Measurements from ENCODE around the gene LTC4S.
A peak's percentile ranks its signal among the peaks of the same experiment; 100 is the strongest.

LTC4S gene

GRCh38 chr5:179812135-179812825, 18.5 kb downstream of the LTC4S start:
- DNase-seq (ENCODE audit: low spot score), result no peak

DNA sequence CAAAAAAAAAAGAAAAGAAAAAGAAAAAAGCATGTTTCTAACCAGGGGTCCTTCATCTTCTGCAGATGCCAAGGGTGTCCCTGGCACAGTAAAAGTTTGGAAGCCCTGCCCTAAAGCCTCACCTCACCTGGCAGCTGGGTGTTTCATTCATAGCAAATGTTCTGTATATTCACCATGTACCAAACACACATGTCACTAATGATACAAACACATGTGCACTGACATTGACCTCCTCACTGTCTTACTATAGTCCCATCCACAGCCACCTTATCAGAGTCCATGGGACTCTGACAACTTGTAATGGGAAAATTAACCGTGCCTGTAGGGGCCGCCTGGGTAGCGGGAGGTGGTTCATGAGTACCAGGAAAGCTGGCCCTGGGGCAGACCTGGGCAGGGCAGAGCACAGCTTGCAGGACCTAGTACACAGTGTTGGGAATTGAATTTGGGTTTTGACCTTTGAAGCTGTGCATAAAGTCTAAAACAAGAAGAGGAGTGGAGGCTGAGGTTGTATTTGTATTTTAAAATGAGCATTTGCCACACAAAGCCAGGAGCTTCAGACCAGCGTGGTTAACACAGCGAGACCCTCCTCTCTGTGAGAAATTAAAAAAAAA, 19.3 kb downstream of the LTC4S start:
- DNase-seq (ENCODE audit: low spot score), result no peak

DNA sequence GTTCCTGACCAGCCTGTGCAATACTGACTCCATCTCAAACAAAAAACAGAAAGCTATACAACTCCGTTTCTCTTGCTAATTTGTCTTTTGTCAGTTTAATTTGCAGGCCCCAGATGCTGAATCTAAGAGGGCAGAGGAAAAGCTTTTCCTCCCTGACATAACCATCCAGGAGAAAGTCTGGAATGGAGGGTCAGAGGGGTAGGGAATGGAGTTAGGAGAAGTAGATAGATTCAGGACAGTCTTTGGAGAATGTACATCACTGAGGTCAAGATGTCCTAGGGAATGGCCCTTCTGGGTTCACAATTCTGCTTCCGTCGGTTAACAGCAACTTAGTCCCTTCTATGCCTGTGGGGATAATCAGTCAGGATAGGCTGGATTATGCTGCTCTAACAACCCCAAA, 20.3 kb downstream of the LTC4S start:
- no peak for DNase-seq (ENCODE audit: low spot score)

GRCh38 chr5:179815491-179816249, 21.9 kb downstream of the LTC4S start:
- DNase-seq (ENCODE audit: low spot score), result no peak

GRCh38 chr5:179816401-179816795, 22.6 kb downstream of the LTC4S start:
- no peak for DNase-seq (ENCODE audit: low spot score)

GRCh38 chr5:179816796-179817469, 23.1 kb downstream of the LTC4S start:
- DNase-seq (ENCODE audit: low spot score), result no peak

GRCh38 chr5:179817470-179817840, 23.7 kb downstream of the LTC4S start:
- no peak for DNase-seq (ENCODE audit: low spot score)

GRCh38 chr5:179817890-179818745, 24.3 kb downstream of the LTC4S start:
- DNase-seq (ENCODE audit: low spot score), result no peak

GRCh38 chr5:179818746-179819295, 25.0 kb downstream of the LTC4S start:
- peak; percentile 74 for DNase-seq (ENCODE audit: low spot score)

- peak; percentile 72 for DNase-seq (ENCODE audit: low spot score)
Observed at GRCh38 chr5:179819296-179820126, 25.7 kb downstream of the LTC4S start.

DNA sequence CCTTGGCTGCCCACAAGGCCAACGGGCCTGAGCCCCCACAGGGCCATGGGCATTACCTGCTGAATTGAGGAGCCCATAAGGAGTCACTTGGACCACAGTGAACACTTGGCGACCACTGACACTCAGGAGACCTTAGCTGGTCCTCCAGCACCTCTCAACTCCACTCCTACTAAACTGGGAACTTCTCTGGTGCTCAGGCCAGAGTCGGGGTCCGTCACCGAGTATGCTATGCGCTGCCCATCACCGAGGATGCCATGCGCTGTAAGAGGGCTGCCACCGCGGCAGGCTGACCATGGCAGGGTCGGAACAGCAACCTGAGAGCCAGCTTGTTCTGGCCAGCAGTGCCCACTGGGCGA, 26.3 kb downstream of the LTC4S start:
- no peak for DNase-seq (ENCODE audit: low spot score)

DNA sequence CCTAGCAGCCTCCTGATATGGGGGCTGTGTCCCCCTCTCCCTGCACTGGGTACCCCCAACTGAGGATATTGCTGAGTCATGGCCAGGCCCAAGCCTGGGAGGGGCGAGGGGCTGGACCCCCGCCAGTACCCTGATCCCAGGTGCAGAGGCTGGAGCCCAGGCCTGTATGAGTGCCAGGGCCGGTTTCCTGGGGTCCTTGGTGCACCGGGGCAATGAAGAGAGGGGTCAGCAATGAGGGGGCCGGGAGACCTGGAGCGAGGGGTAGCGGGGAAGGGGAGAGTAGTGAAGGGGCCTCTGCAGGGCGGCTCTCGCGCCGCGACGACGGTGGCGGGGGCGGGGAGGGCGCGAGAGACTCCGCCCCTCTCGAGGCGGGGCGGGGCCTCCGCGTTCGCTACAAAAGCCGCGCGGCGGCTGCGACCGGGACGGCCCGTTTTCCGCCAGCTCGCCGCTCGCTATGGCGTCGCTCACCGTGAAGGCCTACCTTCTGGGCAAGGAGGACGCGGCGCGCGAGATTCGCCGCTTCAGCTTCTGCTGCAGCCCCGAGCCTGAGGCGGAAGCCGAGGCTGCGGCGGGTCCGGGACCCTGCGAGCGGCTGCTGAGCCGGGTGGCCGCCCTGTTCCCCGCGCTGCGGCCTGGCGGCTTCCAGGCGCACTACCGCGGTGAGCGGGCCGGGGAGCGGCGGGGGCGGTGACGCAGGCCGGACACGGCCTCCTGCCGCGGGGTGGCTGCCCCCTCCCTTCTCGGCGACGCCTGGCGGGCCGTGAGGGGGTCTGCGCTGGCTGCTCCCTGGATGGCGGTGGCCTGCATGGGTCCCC, 26.9 kb downstream of the LTC4S start, which contains the start of gene SQSTM1:
Gene SQSTM1, plus strand, starts transcription at position 423 of the 815 bp plus-strand sequence. Its CDS starts 32 bp downstream, at position 455.
- peak; percentile 88 for DNase-seq (ENCODE audit: low spot score)

GRCh38 chr5:179821298-179822058, 27.7 kb downstream of the LTC4S start:
- DNase-seq (ENCODE audit: low spot score), result peak; percentile 77

- no peak for DNase-seq (ENCODE audit: low spot score)
Observed at GRCh38 chr5:179822059-179822432, 28.3 kb downstream of the LTC4S start.

DNA sequence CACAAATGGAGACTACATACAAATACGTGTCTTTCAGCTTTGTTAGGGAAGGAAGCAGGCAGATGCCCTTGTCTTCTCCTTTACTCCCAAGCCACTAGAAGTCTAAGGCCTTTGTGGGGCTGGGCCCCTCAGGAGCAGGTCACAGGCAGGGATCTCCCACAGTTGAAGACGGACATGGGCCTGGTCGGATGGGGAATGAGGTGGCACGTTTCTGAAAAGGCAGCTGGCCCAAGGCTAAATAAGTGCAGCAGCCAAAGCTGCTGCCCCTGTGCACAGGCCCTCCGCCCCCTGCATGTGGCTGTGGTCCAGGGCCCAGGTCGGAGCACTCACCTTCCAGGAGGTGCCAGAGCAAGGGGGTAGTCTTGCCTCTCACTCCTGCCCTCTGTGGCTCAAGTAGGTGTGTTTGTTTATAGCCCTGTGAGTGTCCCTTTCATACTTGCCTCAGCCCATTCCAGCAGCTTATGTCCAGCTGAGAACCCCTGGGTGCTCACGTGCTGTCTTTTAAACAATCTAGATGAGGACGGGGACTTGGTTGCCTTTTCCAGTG, 28.7 kb downstream of the LTC4S start:
- no peak for DNase-seq (ENCODE audit: low spot score)

- no peak for DNase-seq (ENCODE audit: low spot score)
Observed at GRCh38 chr5:179823937-179824744, 30.4 kb downstream of the LTC4S start.

DNA sequence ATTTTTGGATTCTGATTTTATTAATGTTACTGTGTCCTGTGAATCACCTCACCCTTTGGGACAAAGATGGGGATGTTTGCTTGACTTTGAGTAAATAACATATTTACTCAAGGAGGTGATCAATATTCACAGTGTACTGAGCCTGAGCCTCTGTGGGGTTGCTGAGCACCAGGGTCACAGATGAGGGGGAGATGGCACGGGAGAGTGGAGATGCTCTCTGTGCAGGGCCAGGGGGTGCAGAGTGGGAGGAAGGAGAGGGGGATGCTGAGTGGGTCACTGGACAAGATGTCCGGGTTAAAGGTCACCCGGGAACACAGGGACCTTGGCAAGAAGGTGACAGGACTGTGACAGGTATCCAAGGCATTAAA, 30.9 kb downstream of the LTC4S start:
- DNase-seq (ENCODE audit: low spot score), result no peak

Data from ecto neural progenitor cell (in vitro differentiated cells).